PFSK-1 (cell line): ENCODE measurements around the gene MAPK8IP3.

Experiments
- FOXP2 ChIP-seq: optimal IDR thresholded peaks from 2 replicates; pipeline ENCODE3; 2011; ENCODE audit warnings: borderline replicate concordance, control low read depth, inconsistent platforms; ENCODE audit not compliant: insufficient read depth; ENCODE audit errors: extremely low read length, extremely low read depth
- POLR2AphosphoS5 ChIP-seq: IDR thresholded peaks from 2 replicates; pipeline ENCODE4 v1.6.1; 2012; ENCODE audit warnings: low read depth, mild to moderate bottlenecking, control low read depth, low read length, moderate library complexity
- REST ChIP-seq, 2 experiments: IDR thresholded peaks; 2 replicates each; pipeline versions ENCODE4 v1.6.1 to v1.8.0; 2011 to 2012; ENCODE audit warnings: low read depth in 2 of 2, low read length in 2 of 2, control low read depth in 1 of 2, inconsistent platforms in 1 of 2, mild to moderate bottlenecking in 1 of 2, moderate library complexity in 1 of 2; ENCODE audit not compliant: insufficient read depth in 1 of 2
- SIN3A ChIP-seq: IDR thresholded peaks from 2 replicates; pipeline ENCODE4 v1.6.1; 2012; ENCODE audit warnings: mild to moderate bottlenecking, low read length, moderate library complexity, borderline replicate concordance; ENCODE audit not compliant: insufficient read depth
- TAF1 ChIP-seq: IDR thresholded peaks from 2 replicates; pipeline ENCODE4 v1.6.1; 2012; ENCODE audit warnings: low read length, control low read depth, borderline replicate concordance; ENCODE audit not compliant: insufficient read depth

Gene MAPK8IP3

GRCh38 chr16:1788095-1788707 is 82.2 kb downstream of the MAPK8IP3 start:
- TF ChIP-seq FOXP2 (no peak), POLR2AphosphoS5 (no peak), SIN3A (no peak), REST (IDR thresholded peaks at IDR 0.05; ENCODE audit: insufficient read depth in 1 of 2, low read depth in 2 of 2, low read length in 2 of 2) (no peak), TAF1 (no peak)

DNA sequence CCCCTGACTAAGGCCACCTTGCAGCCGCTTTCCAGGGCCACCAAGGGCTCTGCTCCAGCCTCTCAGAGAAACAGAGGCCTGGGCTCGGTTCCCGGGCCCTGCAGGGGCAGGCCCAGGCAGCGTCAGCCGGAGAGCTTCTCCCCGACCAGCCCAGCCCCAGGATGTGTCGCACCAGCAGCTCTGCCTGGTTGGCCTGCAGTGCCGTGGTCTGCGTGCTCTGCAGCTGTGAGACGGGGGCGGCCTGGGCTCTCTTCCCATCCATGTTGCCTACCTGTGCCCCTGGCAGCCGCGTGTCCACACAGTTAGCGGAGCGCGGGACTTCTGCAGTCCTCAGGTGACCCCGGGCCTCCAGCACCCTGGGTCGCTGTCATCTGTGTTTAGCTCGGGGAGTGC is 82.7 kb downstream of the MAPK8IP3 start:
- TF ChIP-seq TAF1, result no peak

GRCh38 chr16:1789643-1790045 is 83.6 kb downstream of the MAPK8IP3 start:
- TF ChIP-seq FOXP2 (no peak), REST (IDR thresholded peaks at IDR 0.05; ENCODE audit: insufficient read depth in 1 of 2, low read depth in 2 of 2, low read length in 2 of 2) (no peak), SIN3A (no peak), POLR2AphosphoS5 (no peak), TAF1 (no peak)

- TF ChIP-seq POLR2AphosphoS5, result no peak
- no peak for TF ChIP-seq TAF1
- no peak for TF ChIP-seq SIN3A
- no peak for TF ChIP-seq FOXP2
- no peak for TF ChIP-seq REST (IDR thresholded peaks at IDR 0.05; ENCODE audit: insufficient read depth in 1 of 2, low read depth in 2 of 2, low read length in 2 of 2)
Observed at GRCh38 chr16:1790261-1790610, 84.2 kb downstream of the MAPK8IP3 start.

- TF ChIP-seq SIN3A (no peak), TAF1 (no peak), FOXP2 (no peak)
Observed at GRCh38 chr16:1790611-1791255, 84.7 kb downstream of the MAPK8IP3 start.

GRCh38 chr16:1791256-1791942 is 85.4 kb downstream of the MAPK8IP3 start:
- TF ChIP-seq REST (IDR thresholded peaks at IDR 0.05; ENCODE audit: insufficient read depth in 1 of 2, low read depth in 2 of 2, low read length in 2 of 2) (no peak), FOXP2 (no peak), TAF1 (no peak), POLR2AphosphoS5 (no peak), SIN3A (no peak)
